Measurements from ENCODE around the gene P2RY14.

DNA sequence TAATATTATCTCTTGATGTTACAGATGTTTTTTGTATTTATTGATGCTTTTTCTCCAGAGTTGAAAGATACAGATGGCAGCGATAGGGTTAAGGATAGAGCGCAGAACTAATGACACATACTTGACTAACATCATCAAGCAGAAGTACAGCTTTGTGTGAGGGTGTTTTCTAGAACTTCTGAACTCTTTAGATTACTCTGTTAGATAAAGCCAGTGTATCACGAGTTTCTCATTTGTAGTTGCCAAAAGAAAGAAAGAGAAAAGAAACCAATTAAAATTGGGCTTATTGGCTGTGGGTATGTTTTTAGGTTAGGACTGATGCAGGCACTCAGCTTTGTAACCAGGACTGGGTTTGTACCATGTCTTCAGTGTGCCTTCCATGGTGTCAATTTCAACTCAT, 68.7 kb downstream of the P2RY14 start:
- TF ChIP-seq EZH2 (IDR thresholded peaks at IDR 0.05; ENCODE audit: low read depth) = no peak
- TF ChIP-seq, protein P1, sequence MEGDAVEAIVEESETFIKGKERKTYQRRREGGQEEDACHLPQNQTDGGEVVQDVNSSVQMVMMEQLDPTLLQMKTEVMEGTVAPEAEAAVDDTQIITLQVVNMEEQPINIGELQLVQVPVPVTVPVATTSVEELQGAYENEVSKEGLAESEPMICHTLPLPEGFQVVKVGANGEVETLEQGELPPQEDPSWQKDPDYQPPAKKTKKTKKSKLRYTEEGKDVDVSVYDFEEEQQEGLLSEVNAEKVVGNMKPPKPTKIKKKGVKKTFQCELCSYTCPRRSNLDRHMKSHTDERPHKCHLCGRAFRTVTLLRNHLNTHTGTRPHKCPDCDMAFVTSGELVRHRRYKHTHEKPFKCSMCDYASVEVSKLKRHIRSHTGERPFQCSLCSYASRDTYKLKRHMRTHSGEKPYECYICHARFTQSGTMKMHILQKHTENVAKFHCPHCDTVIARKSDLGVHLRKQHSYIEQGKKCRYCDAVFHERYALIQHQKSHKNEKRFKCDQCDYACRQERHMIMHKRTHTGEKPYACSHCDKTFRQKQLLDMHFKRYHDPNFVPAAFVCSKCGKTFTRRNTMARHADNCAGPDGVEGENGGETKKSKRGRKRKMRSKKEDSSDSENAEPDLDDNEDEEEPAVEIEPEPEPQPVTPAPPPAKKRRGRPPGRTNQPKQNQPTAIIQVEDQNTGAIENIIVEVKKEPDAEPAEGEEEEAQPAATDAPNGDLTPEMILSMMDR (conservative IDR thresholded peaks at IDR 0.05) = no peak

Data from PC-9 (cell line).